Measurements from ENCODE around the gene SEMA4C.

Gene SEMA4C

DNA sequence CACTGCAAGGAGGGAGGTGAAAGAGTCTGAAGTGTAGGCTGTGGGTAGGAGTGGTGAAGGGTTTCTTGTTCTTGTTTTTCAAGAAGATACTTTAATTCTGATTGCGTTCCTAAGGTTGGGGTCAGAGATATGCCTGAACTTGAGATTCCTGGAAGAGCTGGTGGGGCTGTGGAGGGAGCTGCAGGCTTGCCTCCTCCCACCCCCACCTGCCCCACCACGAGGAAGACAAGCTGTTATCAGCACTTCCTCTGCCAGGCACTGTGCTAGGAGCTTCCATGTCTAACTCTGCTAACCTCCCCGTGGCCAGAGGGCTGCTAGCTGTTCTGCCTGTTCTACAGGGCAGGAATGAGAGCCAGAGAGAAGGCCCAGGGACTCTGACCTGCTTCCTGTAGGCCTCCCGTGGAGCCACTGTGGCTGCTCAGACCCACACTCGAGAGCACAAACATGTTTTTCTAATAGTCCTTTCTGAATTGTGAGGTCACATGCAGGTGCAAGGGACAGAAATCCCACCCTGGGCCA is 39.8 kb downstream of the SEMA4C start:
- no peak overlapping the region for H3K27ac ChIP-seq (replicated peaks)
- no peak for DNase-seq (ENCODE audit: low read depth in 1 of 2, low spot score in 1 of 2)
- no peaks in the 10 kb centered on the region for H3K27me3 ChIP-seq (ENCODE audit: insufficient read depth, poor library complexity, severe bottlenecking)
- H3K4me3 ChIP-seq (replicated peaks; ENCODE audit: insufficient read depth, low read length) = no peak overlapping the region
- TF ChIP-seq, protein P1, sequence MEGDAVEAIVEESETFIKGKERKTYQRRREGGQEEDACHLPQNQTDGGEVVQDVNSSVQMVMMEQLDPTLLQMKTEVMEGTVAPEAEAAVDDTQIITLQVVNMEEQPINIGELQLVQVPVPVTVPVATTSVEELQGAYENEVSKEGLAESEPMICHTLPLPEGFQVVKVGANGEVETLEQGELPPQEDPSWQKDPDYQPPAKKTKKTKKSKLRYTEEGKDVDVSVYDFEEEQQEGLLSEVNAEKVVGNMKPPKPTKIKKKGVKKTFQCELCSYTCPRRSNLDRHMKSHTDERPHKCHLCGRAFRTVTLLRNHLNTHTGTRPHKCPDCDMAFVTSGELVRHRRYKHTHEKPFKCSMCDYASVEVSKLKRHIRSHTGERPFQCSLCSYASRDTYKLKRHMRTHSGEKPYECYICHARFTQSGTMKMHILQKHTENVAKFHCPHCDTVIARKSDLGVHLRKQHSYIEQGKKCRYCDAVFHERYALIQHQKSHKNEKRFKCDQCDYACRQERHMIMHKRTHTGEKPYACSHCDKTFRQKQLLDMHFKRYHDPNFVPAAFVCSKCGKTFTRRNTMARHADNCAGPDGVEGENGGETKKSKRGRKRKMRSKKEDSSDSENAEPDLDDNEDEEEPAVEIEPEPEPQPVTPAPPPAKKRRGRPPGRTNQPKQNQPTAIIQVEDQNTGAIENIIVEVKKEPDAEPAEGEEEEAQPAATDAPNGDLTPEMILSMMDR (IDR thresholded peaks at IDR 0.05; ENCODE audit: insufficient read depth, low read length) = no peak
- TF ChIP-seq POLR2AphosphoS5 (IDR thresholded peaks at IDR 0.05; ENCODE audit: low read depth) = no peak
- TF ChIP-seq, protein P2, sequence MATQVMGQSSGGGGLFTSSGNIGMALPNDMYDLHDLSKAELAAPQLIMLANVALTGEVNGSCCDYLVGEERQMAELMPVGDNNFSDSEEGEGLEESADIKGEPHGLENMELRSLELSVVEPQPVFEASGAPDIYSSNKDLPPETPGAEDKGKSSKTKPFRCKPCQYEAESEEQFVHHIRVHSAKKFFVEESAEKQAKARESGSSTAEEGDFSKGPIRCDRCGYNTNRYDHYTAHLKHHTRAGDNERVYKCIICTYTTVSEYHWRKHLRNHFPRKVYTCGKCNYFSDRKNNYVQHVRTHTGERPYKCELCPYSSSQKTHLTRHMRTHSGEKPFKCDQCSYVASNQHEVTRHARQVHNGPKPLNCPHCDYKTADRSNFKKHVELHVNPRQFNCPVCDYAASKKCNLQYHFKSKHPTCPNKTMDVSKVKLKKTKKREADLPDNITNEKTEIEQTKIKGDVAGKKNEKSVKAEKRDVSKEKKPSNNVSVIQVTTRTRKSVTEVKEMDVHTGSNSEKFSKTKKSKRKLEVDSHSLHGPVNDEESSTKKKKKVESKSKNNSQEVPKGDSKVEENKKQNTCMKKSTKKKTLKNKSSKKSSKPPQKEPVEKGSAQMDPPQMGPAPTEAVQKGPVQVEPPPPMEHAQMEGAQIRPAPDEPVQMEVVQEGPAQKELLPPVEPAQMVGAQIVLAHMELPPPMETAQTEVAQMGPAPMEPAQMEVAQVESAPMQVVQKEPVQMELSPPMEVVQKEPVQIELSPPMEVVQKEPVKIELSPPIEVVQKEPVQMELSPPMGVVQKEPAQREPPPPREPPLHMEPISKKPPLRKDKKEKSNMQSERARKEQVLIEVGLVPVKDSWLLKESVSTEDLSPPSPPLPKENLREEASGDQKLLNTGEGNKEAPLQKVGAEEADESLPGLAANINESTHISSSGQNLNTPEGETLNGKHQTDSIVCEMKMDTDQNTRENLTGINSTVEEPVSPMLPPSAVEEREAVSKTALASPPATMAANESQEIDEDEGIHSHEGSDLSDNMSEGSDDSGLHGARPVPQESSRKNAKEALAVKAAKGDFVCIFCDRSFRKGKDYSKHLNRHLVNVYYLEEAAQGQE (IDR thresholded peaks at IDR 0.05; ENCODE audit: insufficient replicate concordance, low read depth) = no peak
- no peak for TF ChIP-seq SPI1 (IDR thresholded peaks at IDR 0.05; ENCODE audit: borderline replicate concordance, low read depth)
- no peak for TF ChIP-seq GABPA (IDR thresholded peaks at IDR 0.05; ENCODE audit: low read depth)

DNA sequence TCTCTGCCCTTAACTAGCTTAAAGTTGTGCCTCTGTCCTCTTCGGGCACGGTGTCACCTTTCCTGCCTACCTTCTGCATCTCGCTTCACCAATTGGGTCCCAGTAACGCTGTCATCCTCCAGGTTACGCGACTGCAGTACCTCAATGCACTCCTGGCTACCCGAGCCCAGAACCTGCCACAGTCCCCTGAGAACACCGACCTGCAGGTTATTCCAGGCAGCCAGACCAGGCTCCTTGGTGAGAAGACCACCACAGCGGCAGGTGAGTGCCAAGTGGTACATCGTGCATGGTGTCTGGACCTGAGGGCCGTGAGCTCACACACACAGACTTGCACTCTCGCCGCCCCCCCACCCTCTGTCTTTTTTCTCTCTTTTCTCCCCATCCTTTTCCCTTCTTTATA is 41.0 kb downstream of the SEMA4C start:
- no peak for DNase-seq (ENCODE audit: low read depth in 1 of 2, low spot score in 1 of 2)
- Histone ChIP-seq H3K27me3 (ENCODE audit: insufficient read depth, poor library complexity, severe bottlenecking) (no peaks in the 10 kb centered on the region), H3K4me3 (replicated peaks; ENCODE audit: insufficient read depth, low read length) (no peak overlapping the region), H3K27ac (replicated peaks) (no peak overlapping the region)
- TF ChIP-seq SPI1 (IDR thresholded peaks at IDR 0.05; ENCODE audit: borderline replicate concordance, low read depth) (no peak), POLR2AphosphoS5 (IDR thresholded peaks at IDR 0.05; ENCODE audit: low read depth) (no peak), GABPA (IDR thresholded peaks at IDR 0.05; ENCODE audit: low read depth) (no peak)
- TF ChIP-seq, protein P1 (IDR thresholded peaks at IDR 0.05; ENCODE audit: insufficient read depth, low read length) = no peak
- TF ChIP-seq, protein P2 (IDR thresholded peaks at IDR 0.05; ENCODE audit: insufficient replicate concordance, low read depth) = no peak

DNA sequence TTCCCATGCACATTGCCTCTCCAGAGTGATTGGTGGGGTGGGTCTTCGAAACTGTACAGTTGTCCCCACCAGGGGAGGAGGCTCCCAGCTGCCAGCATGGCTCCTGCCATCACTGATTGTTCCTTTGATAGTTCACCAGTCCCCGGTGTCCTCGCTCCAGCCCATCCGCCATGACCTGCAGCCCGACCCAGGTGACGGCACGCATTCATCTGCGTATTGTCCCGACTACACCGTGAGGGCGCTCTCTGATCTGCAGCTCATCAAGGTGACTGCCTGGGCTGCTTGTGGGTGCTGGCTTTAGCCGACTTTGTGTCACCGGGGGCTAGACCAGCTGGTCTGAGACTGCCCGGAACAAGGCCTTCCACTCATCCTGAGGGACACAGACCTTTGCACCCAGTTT is 41.4 kb downstream of the SEMA4C start:
- DNase-seq (ENCODE audit: low read depth in 1 of 2, low spot score in 1 of 2) = no peak
- Histone ChIP-seq H3K27me3 (ENCODE audit: insufficient read depth, poor library complexity, severe bottlenecking) (no peaks in the 10 kb centered on the region), H3K27ac (replicated peaks) (no peak overlapping the region), H3K4me3 (replicated peaks; ENCODE audit: insufficient read depth, low read length) (no peak overlapping the region)
- TF ChIP-seq SPI1 (IDR thresholded peaks at IDR 0.05; ENCODE audit: borderline replicate concordance, low read depth) (no peak), GABPA (IDR thresholded peaks at IDR 0.05; ENCODE audit: low read depth) (no peak), POLR2AphosphoS5 (IDR thresholded peaks at IDR 0.05; ENCODE audit: low read depth) (no peak)
- TF ChIP-seq, protein P2 (IDR thresholded peaks at IDR 0.05; ENCODE audit: insufficient replicate concordance, low read depth) = no peak
- TF ChIP-seq, protein P1 (IDR thresholded peaks at IDR 0.05; ENCODE audit: insufficient read depth, low read length) = no peak
